Upper lobe of left lung (tissue), 4 donors: ENCODE data around the gene TMEM170A.

Experiments used
- POLR2A ChIP-seq, 4 donors: fragments of 450-650 bp; IDR thresholded peaks; one replicate each; pipeline ENCODE4 v1.5.1; 2016 to 2017; ENCODE audit warnings: antibody characterized with exemption in 4 of 4, mild to moderate bottlenecking in 2 of 4
- POLR2AphosphoS5 ChIP-seq, 2 donors: sonication (generic); formaldehyde crosslinking; IDR thresholded peaks; one replicate each; pipeline ENCODE4 v1.5.1; 2017; ENCODE audit warnings: antibody characterized with exemption in 2 of 2
- TF ChIP-seq, protein P1 (sequence below), 6 experiments: fragments of 450-650 bp in 4 of 6; fragments of 200-600 bp in 2 of 6; sonication (generic) in 2 of 6; IDR thresholded peaks; one replicate each; pipeline ENCODE4 v1.5.1; 2016 to 2019; ENCODE audit warnings: antibody characterized with exemption in 6 of 6

DNA sequence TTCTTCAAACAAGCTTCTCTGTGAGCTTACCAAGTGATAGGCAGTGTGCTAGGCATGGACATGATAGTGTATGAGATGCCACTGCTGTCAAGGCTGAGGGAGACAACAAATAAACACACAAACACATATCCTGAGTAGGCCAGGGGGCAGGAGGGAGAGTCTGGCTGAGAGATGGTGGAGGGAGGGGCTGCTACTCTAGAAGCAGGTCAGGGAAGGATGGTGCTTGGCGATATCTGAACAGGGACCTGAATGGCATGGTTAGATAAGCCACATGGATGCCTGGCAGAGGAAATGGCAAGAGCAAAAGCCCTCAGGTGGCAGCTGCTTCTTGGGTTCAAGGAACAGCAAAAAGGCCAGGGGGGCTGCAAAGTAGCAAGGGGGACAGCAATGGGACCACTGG, 39.3 kb upstream of the TMEM170A start:
- TF ChIP-seq POLR2AphosphoS5 (IDR thresholded peaks at IDR 0.05) (no peak), POLR2A (IDR thresholded peaks at IDR 0.05) (no peak)
- TF ChIP-seq, protein P1, sequence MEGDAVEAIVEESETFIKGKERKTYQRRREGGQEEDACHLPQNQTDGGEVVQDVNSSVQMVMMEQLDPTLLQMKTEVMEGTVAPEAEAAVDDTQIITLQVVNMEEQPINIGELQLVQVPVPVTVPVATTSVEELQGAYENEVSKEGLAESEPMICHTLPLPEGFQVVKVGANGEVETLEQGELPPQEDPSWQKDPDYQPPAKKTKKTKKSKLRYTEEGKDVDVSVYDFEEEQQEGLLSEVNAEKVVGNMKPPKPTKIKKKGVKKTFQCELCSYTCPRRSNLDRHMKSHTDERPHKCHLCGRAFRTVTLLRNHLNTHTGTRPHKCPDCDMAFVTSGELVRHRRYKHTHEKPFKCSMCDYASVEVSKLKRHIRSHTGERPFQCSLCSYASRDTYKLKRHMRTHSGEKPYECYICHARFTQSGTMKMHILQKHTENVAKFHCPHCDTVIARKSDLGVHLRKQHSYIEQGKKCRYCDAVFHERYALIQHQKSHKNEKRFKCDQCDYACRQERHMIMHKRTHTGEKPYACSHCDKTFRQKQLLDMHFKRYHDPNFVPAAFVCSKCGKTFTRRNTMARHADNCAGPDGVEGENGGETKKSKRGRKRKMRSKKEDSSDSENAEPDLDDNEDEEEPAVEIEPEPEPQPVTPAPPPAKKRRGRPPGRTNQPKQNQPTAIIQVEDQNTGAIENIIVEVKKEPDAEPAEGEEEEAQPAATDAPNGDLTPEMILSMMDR (IDR thresholded peaks at IDR 0.05): no peak
